Measurements from ENCODE around the gene SLC10A7. TPM values are rescaled to one million over a fixed set of nuclear protein-coding genes. Genes with fewer than 3 reads are reported as not detected.

The SLC10A7 gene
- total and polyA plus RNA-seq, 2 of the 13 experiments (the other 11 are each of a cell fraction or from before 2014, with no cell fraction given), result 18.5 to 18.8 TPM

DNA sequence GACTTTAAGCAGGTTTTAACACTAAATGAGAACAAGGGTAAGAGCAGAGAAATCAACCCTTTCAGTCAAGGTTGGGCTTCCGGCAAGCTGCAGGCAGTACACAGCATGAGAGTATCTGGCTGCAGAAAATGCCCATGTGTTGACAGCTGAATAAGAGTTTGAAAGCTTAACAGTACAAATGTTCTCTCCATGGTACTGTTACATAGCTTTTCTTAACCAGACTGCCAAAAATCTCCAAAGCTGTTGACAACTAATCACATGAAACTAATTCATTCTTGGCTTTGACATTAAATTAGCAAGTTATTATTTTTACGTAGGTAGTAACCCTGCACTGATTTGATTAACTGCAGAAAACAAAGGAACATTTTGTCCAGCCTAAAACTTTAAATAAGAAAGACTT, 153.5 kb downstream of the SLC10A7 start:
- ChIA-PET POLR2A (no interaction called here), CTCF (ENCODE audit: low intra/inter-chr PET ratio, low total read pairs) (no interaction called here)
- no peak for DNase-seq (ENCODE audit: low spot score)
- no TSS peak for BruUV-seq (replicated peaks)
- H3K36me3 ChIP-seq (replicated peaks in 1 of 2; ENCODE audit: control insufficient read depth in 1 of 2, insufficient read depth in 2 of 2, low read length in 2 of 2), result no peaks in the 10 kb centered on the region
- ATAC-seq, result no peak
- no peaks in the 10 kb centered on the region for H3K4me1 ChIP-seq (ENCODE audit: insufficient read depth, low read length)
- no peak overlapping the region for H3K27ac ChIP-seq (ENCODE audit: extremely low read length, insufficient read depth, low read length)
- in situ Hi-C loops (cut with HindIII; ENCODE audit: extremely low pct_ligation_motif_present, low pct_unique_long_range_greater_than_20kb), result no loop called here
- WGBS (ENCODE audit: low lambda C conversion rate), result 95% methylated on average over 2 of the region's 2 CpGs
- H3K4me2 ChIP-seq (ENCODE audit: low read depth, low read length), result no peak overlapping the region
- no peak for FAIRE-seq
- no peak for TF ChIP-seq HNF4G (IDR thresholded peaks at IDR 0.05; ENCODE audit: borderline replicate concordance, low read depth, low read length)
- TF ChIP-seq HNF4G (CRISPR knock-in tag; IDR thresholded peaks at IDR 0.05; ENCODE audit: borderline replicate concordance, low read depth), result no peak
- no peak for TF ChIP-seq ZNF614 (CRISPR knock-in tag; IDR thresholded peaks at IDR 0.05; ENCODE audit: borderline replicate concordance)
- no peak for TF ChIP-seq TAF15 (IDR thresholded peaks at IDR 0.05; ENCODE audit: low read depth, low read length, poor library complexity, severe bottlenecking)
- no peak for TF ChIP-seq ZNF282 (IDR thresholded peaks at IDR 0.05; ENCODE audit: partially characterized antibody)
- no peak for TF ChIP-seq POLR2G (IDR thresholded peaks at IDR 0.05; ENCODE audit: low read depth, low read length)
- no peak for TF ChIP-seq HNRNPUL1 (IDR thresholded peaks at IDR 0.05; ENCODE audit: low read depth, low read length)
- no peaks in the 10 kb centered on the region for H4K20me1 ChIP-seq (ENCODE audit: insufficient read depth, low read length)
- H3K79me2 ChIP-seq (ENCODE audit: insufficient read depth, low read length), result no peaks in the 10 kb centered on the region
- no peaks in the 10 kb centered on the region for H3K9me3 ChIP-seq (ENCODE audit: low read length)
- no peak overlapping the region for H3K4me3 ChIP-seq (replicated peaks in 1 of 3; ENCODE audit: insufficient read depth in 1 of 3, low read depth in 2 of 3, low read length in 3 of 3)
- H3K27me3 ChIP-seq (ENCODE audit: control insufficient read depth in 1 of 2, insufficient read depth in 2 of 2, low read length in 2 of 2), result no peaks in the 10 kb centered on the region
- no peak overlapping the region for H3K9ac ChIP-seq (ENCODE audit: insufficient read depth, low read depth, low read length)
- H2AFZ ChIP-seq (ENCODE audit: low read length), result no peak overlapping the region
- intact Hi-C loops (cut with micrococcal nuclease; ENCODE audit: unreplicated experiment), result no loop called here

DNA sequence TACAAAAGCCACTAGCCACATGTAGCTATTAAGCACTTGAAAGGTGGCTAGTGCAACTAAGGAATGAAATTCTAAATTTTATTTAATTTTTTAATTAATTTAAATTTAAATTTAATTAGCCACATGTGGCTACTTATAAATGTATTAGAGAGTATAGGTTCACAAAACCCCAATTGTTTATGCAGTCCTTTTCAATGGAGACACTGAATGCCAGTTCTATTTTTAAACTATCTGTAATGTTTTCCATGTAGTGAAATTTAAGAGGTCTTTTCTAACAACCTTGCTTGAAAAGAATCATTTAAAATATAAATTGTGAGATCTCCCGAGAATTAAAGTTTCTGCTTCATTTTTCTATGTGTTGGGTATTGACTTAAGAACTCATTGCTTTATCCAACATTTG, 154.4 kb downstream of the SLC10A7 start:
- Histone ChIP-seq H3K9me3 (ENCODE audit: low read length) (no peaks in the 10 kb centered on the region), H3K27ac (ENCODE audit: extremely low read length, insufficient read depth, low read length) (no peak overlapping the region), H4K20me1 (ENCODE audit: insufficient read depth, low read length) (no peaks in the 10 kb centered on the region), H3K79me2 (ENCODE audit: insufficient read depth, low read length) (no peaks in the 10 kb centered on the region), H2AFZ (ENCODE audit: low read length) (no peak overlapping the region), H3K27me3 (ENCODE audit: control insufficient read depth in 1 of 2, insufficient read depth in 2 of 2, low read length in 2 of 2) (no peaks in the 10 kb centered on the region), H3K36me3 (replicated peaks in 1 of 2; ENCODE audit: control insufficient read depth in 1 of 2, insufficient read depth in 2 of 2, low read length in 2 of 2) (no peaks in the 10 kb centered on the region), H3K9ac (ENCODE audit: insufficient read depth, low read depth, low read length) (no peak overlapping the region), H3K4me3 (replicated peaks in 1 of 3; ENCODE audit: insufficient read depth in 1 of 3, low read depth in 2 of 3, low read length in 3 of 3) (no peak overlapping the region), H3K4me1 (ENCODE audit: insufficient read depth, low read length) (no peaks in the 10 kb centered on the region), H3K4me2 (ENCODE audit: low read depth, low read length) (no peak overlapping the region)
- no peak for FAIRE-seq
- CTCF ChIA-PET (ENCODE audit: low intra/inter-chr PET ratio, low total read pairs), result no interaction called here
- 74% methylated on average over 1 of the region's 1 CpG for WGBS (ENCODE audit: low lambda C conversion rate)
- no peak for ATAC-seq
- intact Hi-C loops (cut with micrococcal nuclease; ENCODE audit: unreplicated experiment) (no loop called here), in situ Hi-C loops (cut with HindIII; ENCODE audit: extremely low pct_ligation_motif_present, low pct_unique_long_range_greater_than_20kb) (no loop called here)
- POLR2A ChIA-PET, result no interaction called here
- no TSS peak for BruUV-seq (replicated peaks)
- DNase-seq (ENCODE audit: low spot score), result no peak
- TF ChIP-seq ZKSCAN8 (CRISPR knock-in tag; IDR thresholded peaks at IDR 0.05; ENCODE audit: borderline replicate concordance) (no peak), ZNF20 (CRISPR knock-in tag; IDR thresholded peaks at IDR 0.05) (no peak), ZNF354B (CRISPR knock-in tag; IDR thresholded peaks at IDR 0.05) (no peak), TAF15 (IDR thresholded peaks at IDR 0.05; ENCODE audit: low read depth, low read length, poor library complexity, severe bottlenecking) (no peak)
- TF ChIP-seq, protein P1, sequence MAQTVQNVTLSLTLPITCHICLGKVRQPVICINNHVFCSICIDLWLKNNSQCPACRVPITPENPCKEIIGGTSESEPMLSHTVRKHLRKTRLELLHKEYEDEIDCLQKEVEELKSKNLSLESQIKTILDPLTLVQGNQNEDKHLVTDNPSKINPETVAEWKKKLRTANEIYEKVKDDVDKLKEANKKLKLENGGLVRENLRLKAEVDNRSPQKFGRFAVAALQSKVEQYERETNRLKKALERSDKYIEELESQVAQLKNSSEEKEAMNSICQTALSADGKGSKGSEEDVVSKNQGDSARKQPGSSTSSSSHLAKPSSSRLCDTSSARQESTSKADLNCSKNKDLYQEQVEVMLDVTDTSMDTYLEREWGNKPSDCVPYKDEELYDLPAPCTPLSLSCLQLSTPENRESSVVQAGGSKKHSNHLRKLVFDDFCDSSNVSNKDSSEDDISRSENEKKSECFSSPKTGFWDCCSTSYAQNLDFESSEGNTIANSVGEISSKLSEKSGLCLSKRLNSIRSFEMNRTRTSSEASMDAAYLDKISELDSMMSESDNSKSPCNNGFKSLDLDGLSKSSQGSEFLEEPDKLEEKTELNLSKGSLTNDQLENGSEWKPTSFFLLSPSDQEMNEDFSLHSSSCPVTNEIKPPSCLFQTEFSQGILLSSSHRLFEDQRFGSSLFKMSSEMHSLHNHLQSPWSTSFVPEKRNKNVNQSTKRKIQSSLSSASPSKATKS (CRISPR knock-in tag; IDR thresholded peaks at IDR 0.05), result no peak
- TF ChIP-seq, protein P2, sequence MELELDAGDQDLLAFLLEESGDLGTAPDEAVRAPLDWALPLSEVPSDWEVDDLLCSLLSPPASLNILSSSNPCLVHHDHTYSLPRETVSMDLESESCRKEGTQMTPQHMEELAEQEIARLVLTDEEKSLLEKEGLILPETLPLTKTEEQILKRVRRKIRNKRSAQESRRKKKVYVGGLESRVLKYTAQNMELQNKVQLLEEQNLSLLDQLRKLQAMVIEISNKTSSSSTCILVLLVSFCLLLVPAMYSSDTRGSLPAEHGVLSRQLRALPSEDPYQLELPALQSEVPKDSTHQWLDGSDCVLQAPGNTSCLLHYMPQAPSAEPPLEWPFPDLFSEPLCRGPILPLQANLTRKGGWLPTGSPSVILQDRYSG (CRISPR knock-in tag; IDR thresholded peaks at IDR 0.05), result no peak
- TF ChIP-seq, protein P3, sequence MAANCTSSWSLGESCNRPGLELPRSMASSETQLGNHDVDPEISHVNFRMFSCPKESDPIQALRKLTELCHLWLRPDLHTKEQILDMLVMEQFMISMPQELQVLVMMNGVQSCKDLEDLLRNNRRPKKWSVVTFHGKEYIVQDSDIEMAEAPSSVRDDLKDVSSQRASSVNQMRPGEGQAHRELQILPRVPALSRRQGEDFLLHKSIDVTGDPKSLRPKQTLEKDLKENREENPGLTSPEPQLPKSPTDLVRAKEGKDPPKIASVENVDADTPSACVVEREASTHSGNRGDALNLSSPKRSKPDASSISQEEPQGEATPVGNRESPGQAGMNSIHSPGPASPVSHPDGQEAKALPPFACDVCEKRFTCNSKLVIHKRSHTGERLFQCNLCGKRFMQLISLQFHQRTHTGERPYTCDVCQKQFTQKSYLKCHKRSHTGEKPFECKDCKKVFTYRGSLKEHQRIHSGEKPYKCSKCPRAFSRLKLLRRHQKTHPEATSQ (CRISPR knock-in tag; IDR thresholded peaks at IDR 0.05; ENCODE audit: borderline replicate concordance), result no peak
- TF ChIP-seq, protein P4, sequence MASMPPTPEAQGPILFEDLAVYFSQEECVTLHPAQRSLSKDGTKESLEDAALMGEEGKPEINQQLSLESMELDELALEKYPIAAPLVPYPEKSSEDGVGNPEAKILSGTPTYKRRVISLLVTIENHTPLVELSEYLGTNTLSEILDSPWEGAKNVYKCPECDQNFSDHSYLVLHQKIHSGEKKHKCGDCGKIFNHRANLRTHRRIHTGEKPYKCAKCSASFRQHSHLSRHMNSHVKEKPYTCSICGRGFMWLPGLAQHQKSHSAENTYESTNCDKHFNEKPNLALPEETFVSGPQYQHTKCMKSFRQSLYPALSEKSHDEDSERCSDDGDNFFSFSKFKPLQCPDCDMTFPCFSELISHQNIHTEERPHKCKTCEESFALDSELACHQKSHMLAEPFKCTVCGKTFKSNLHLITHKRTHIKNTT (CRISPR knock-in tag; IDR thresholded peaks at IDR 0.05), result no peak

All from HepG2 (cell line).